ENCODE measurements around the gene OSCP1.

Gene OSCP1

DNA sequence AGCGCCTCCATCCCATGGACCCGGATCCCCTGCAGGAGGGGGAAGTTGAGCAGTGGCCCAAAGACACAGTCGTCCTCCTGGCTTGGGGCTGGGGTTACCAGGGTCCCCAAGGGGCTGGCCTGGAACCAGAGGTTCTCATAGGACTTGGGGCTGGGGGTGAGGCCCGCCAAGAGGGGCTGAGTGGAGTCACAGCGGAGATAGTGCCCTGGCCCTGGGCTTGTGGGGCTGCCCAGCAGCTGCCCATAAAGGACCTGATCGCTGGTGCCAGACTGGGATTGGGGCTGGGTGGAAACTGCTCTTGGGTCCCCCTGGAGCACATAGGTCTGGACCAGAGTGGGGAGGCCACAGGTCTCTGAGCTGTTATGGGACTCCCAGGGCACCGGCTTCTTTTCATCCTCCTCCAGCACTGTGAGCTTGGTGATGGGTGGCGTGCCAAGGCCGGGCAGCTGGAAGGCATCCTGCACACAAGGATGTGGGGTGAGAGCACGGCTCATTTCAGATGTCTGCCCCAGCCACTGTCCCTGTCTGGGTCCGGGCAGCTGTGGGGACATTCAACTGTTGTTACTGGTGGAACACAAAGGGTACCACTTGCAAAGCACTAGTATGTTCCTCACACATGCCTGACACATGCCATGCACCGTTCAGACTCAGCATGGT lies 16.2 kb upstream of the OSCP1 start:
- Histone ChIP-seq H3K27ac (replicated peaks) (no peak overlapping the region), H3K4me3 (replicated peaks; ENCODE audit: insufficient read depth, low read length) (no peak overlapping the region), H3K27me3 (ENCODE audit: insufficient read depth, poor library complexity, severe bottlenecking) (no peaks in the 10 kb centered on the region)
- DNase-seq (ENCODE audit: low read depth in 1 of 2, low spot score in 1 of 2): no peak
- TF ChIP-seq, protein P1, sequence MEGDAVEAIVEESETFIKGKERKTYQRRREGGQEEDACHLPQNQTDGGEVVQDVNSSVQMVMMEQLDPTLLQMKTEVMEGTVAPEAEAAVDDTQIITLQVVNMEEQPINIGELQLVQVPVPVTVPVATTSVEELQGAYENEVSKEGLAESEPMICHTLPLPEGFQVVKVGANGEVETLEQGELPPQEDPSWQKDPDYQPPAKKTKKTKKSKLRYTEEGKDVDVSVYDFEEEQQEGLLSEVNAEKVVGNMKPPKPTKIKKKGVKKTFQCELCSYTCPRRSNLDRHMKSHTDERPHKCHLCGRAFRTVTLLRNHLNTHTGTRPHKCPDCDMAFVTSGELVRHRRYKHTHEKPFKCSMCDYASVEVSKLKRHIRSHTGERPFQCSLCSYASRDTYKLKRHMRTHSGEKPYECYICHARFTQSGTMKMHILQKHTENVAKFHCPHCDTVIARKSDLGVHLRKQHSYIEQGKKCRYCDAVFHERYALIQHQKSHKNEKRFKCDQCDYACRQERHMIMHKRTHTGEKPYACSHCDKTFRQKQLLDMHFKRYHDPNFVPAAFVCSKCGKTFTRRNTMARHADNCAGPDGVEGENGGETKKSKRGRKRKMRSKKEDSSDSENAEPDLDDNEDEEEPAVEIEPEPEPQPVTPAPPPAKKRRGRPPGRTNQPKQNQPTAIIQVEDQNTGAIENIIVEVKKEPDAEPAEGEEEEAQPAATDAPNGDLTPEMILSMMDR (IDR thresholded peaks at IDR 0.05; ENCODE audit: insufficient read depth, low read length): no peak
- TF ChIP-seq SPI1 (IDR thresholded peaks at IDR 0.05; ENCODE audit: borderline replicate concordance, low read depth) (no peak), GABPA (IDR thresholded peaks at IDR 0.05; ENCODE audit: low read depth) (no peak), REST (IDR thresholded peaks at IDR 0.05; ENCODE audit: insufficient replicate concordance, low read depth) (no peak), POLR2AphosphoS5 (IDR thresholded peaks at IDR 0.05; ENCODE audit: low read depth) (no peak)

DNA sequence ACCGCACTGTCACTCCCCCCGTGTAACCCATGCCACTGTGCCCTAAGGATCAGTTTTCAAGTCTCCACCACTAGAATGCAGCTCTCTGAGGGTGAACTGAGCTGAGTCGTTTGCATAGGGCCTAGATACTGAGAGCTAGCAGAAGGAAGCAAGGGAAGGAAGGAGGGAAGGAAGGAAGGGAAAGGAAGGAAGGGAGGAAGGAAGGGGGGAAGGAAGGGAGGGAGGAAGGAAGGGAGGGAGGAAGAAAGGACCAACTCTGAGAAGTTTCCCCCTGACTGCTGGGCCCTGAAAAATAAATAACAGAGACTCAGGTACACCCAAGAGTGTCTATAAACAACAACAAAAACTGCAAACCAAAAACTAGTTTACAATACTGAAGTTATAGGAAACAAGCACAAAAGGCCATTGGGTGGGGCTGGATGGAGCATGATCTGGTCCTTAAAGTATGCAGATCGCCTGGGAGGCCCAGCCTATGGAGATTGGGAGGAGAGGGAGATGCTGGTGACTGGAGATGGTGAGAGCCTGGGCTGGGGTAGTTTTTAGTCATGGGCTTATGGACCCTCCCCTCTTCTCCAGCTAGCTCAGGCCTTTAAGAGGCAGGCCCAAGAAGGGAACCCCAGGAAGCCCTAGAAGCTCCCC lies 15.6 kb upstream of the OSCP1 start:
- TF ChIP-seq SPI1 (IDR thresholded peaks at IDR 0.05; ENCODE audit: borderline replicate concordance, low read depth) (no peak), GABPA (IDR thresholded peaks at IDR 0.05; ENCODE audit: low read depth) (no peak), REST (IDR thresholded peaks at IDR 0.05; ENCODE audit: insufficient replicate concordance, low read depth) (no peak), POLR2AphosphoS5 (IDR thresholded peaks at IDR 0.05; ENCODE audit: low read depth) (no peak)
- TF ChIP-seq, protein P1 (IDR thresholded peaks at IDR 0.05; ENCODE audit: insufficient read depth, low read length): no peak
- Histone ChIP-seq H3K27ac (replicated peaks) (peak overlapping the region; percentile 93), H3K27me3 (ENCODE audit: insufficient read depth, poor library complexity, severe bottlenecking) (no peaks in the 10 kb centered on the region), H3K4me3 (replicated peaks; ENCODE audit: insufficient read depth, low read length) (no peak overlapping the region)
- DNase-seq (ENCODE audit: low read depth in 1 of 2, low spot score in 1 of 2): no peak

GRCh38 chr1:36464605-36465393 lies 14.5 kb upstream of the OSCP1 start:
- no peak for DNase-seq (ENCODE audit: low read depth in 1 of 2, low spot score in 1 of 2)
- TF ChIP-seq REST (IDR thresholded peaks at IDR 0.05; ENCODE audit: insufficient replicate concordance, low read depth) (no peak), POLR2AphosphoS5 (IDR thresholded peaks at IDR 0.05; ENCODE audit: low read depth) (no peak)
- peak overlapping the region; percentile 74 for H3K4me3 ChIP-seq (replicated peaks; ENCODE audit: insufficient read depth, low read length)
- no peaks in the 10 kb centered on the region for H3K27me3 ChIP-seq (ENCODE audit: insufficient read depth, poor library complexity, severe bottlenecking)
- peak overlapping the region; percentile 93 for H3K27ac ChIP-seq (replicated peaks)
